Astrocyte of the spinal cord (primary cell): ENCODE results near the gene SLC38A10.

ENCODE experiments used
- DNase-seq: peaks from one replicate; pipeline ENCODE4 v3.0.0; 2011; ENCODE audit warnings: low read depth, low spot score
- H3K4me3 ChIP-seq: 2 replicates; pipeline ENCODE4 v1.5.1; 2011; ENCODE audit warnings: low read depth, mild to moderate bottlenecking, low read length, moderate library complexity
- CTCF ChIP-seq: IDR thresholded peaks from 2 replicates; pipeline ENCODE4 v1.5.1; 2012; ENCODE audit warnings: low read depth, mild to moderate bottlenecking, low read length, inconsistent platforms
- in situ Hi-C: cut with HindIII; loops from 2 replicates; pipeline ENCODE4 v1.10.0; 2017; ENCODE audit warnings: low sequenced_read_pairs

The SLC38A10 gene

GRCh38 chr17:81339191-81339533, 44.1 kb upstream of the SLC38A10 start:
- in situ Hi-C loops, result no loop called here
- TF ChIP-seq CTCF, result no peak
- no peak for DNase-seq
- H3K4me3 ChIP-seq, result no peak overlapping the region

GRCh38 chr17:81338274-81339190, 43.4 kb upstream of the SLC38A10 start:
- DNase-seq, result no peak
- TF ChIP-seq CTCF, result no peak
- no peak overlapping the region for H3K4me3 ChIP-seq
- in situ Hi-C loops, result no loop called here

- DNase-seq, result no peak
- no peak overlapping the region for H3K4me3 ChIP-seq
- no peak for TF ChIP-seq CTCF
- in situ Hi-C loops, result no loop called here
These were observed 42.4 kb upstream of the SLC38A10 start for GRCh38 chr17:81337476-81337879.

GRCh38 chr17:81336930-81337325, 41.8 kb upstream of the SLC38A10 start:
- H3K4me3 ChIP-seq, result no peak overlapping the region
- no peak for TF ChIP-seq CTCF
- in situ Hi-C loops, result no loop called here
- no peak for DNase-seq

GRCh38 chr17:81336296-81336929, 41.3 kb upstream of the SLC38A10 start:
- TF ChIP-seq CTCF, result no peak
- no peak overlapping the region for H3K4me3 ChIP-seq
- DNase-seq, result no peak
- in situ Hi-C loops, result no loop called here

GRCh38 chr17:81335773-81336157, 40.7 kb upstream of the SLC38A10 start:
- no peak for TF ChIP-seq CTCF
- in situ Hi-C loops, result no loop called here
- no peak for DNase-seq
- no peak overlapping the region for H3K4me3 ChIP-seq
